22Rv1 (cell line): ENCODE results near the gene INTS1.

Experiments
- ZFX ChIP-seq: fragments of 450-650 bp; IDR thresholded peaks from 2 replicates; pipeline ENCODE4 v1.6.1; 2017; ENCODE audit warnings: antibody characterized with exemption, borderline replicate concordance
- TF ChIP-seq, protein P1 (sequence below): fragments of 450-650 bp; IDR thresholded peaks from 2 replicates; pipeline ENCODE4 v1.5.1; 2017; ENCODE audit warnings: mild to moderate bottlenecking

DNA sequence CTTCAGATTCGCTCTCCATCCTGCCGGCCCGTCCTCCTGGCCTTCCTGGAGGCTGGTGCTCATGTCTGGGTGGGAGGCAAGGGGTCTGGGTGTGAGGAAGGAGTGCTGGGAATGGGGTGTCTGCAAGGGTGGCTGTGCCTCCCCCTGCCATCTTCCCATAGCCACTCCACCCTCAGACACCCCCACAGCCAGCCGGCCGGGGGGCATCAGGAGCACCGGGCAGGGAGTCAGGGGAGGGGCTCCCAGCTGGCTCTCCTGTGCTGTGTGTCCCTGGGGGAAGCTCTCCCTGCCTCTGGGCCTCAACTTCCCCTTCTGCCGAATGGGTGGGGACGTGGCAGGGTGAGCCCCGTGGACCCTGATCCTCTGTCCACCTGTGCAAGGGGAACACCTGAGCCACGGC is 63.6 kb downstream of the INTS1 start:
- TF ChIP-seq, protein P1, sequence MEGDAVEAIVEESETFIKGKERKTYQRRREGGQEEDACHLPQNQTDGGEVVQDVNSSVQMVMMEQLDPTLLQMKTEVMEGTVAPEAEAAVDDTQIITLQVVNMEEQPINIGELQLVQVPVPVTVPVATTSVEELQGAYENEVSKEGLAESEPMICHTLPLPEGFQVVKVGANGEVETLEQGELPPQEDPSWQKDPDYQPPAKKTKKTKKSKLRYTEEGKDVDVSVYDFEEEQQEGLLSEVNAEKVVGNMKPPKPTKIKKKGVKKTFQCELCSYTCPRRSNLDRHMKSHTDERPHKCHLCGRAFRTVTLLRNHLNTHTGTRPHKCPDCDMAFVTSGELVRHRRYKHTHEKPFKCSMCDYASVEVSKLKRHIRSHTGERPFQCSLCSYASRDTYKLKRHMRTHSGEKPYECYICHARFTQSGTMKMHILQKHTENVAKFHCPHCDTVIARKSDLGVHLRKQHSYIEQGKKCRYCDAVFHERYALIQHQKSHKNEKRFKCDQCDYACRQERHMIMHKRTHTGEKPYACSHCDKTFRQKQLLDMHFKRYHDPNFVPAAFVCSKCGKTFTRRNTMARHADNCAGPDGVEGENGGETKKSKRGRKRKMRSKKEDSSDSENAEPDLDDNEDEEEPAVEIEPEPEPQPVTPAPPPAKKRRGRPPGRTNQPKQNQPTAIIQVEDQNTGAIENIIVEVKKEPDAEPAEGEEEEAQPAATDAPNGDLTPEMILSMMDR, result no peak
- TF ChIP-seq ZFX, result no peak
